ENCODE data around the gene CLIC6. TPM values are rescaled to one million over a fixed set of nuclear protein-coding genes. Genes with fewer than 3 reads are reported as not detected.

CLIC6 gene
- total RNA-seq, 4 donors from 2014 or later = 2.1 to 5.9 (median 3.3) TPM

DNA sequence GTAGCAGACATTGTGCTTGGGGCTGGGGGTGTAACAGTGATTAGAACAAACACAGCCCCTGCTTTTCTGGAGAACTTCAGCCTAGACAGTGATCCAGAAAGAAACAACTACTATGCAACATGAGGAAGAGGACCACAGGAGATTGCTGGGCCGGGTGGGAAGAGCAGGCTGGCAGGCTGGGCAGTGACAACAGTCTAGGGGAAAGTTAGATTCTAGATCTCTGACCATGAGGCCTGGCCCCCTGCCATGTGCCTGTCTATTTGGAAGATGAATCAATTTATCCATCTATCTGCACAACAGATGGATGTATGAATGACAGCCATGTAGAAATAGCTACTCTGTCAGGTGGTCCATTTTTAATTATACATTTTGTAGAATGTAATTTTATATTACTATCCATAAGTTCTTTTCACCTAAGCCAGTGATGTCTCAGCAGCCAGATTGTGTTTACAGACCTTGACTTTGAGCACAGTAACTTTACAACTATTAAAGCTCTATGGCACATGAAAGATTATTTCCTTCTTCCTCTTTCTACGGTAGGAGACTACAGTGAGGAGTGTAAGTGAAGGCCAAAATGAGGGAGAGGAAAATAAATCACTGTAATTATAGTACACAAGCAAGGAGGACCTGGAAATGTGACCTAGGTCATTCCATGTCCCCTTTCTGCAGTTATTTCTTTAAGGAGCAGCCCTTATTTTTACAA is 15.5 kb downstream of the CLIC6 start:
- no peak overlapping the region for H3K4me3 ChIP-seq (ENCODE audit: low read depth, poor library complexity, severe bottlenecking)
- no peak for TF ChIP-seq POLR2A (IDR thresholded peaks at IDR 0.05)
- TF ChIP-seq, protein P1, sequence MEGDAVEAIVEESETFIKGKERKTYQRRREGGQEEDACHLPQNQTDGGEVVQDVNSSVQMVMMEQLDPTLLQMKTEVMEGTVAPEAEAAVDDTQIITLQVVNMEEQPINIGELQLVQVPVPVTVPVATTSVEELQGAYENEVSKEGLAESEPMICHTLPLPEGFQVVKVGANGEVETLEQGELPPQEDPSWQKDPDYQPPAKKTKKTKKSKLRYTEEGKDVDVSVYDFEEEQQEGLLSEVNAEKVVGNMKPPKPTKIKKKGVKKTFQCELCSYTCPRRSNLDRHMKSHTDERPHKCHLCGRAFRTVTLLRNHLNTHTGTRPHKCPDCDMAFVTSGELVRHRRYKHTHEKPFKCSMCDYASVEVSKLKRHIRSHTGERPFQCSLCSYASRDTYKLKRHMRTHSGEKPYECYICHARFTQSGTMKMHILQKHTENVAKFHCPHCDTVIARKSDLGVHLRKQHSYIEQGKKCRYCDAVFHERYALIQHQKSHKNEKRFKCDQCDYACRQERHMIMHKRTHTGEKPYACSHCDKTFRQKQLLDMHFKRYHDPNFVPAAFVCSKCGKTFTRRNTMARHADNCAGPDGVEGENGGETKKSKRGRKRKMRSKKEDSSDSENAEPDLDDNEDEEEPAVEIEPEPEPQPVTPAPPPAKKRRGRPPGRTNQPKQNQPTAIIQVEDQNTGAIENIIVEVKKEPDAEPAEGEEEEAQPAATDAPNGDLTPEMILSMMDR (IDR thresholded peaks at IDR 0.05) = no peak
- intact Hi-C loops (cut with DNase I; ENCODE audit: low total_unique reads) = no loop called here
- no peak for DNase-seq (ENCODE audit: low spot score in 2 of 2)
- 62 to 72% methylated on average over 2 of the region's 2 CpGs for WGBS, 2 donors

GRCh38 chr21:34687065-34687464 is 18.3 kb downstream of the CLIC6 start:
- 0 to 20% methylated on average over 1 of the region's 1 CpG for WGBS, 2 donors
- H3K4me3 ChIP-seq (ENCODE audit: low read depth, poor library complexity, severe bottlenecking) = no peak overlapping the region
- TF ChIP-seq, protein P1 (IDR thresholded peaks at IDR 0.05) = no peak
- TF ChIP-seq POLR2A (IDR thresholded peaks at IDR 0.05) = no peak
- DNase-seq (ENCODE audit: low spot score in 2 of 2) = peak in 1 of 2 donors; percentile 49
- intact Hi-C loops (cut with DNase I; ENCODE audit: low total_unique reads) = no loop called here

GRCh38 chr21:34687745-34688144 is 19.0 kb downstream of the CLIC6 start:
- intact Hi-C loops (cut with DNase I; ENCODE audit: low total_unique reads) = no loop called here
- no peak for TF ChIP-seq POLR2A (IDR thresholded peaks at IDR 0.05)
- TF ChIP-seq, protein P1 (IDR thresholded peaks at IDR 0.05) = no peak
- 72 to 78% methylated on average over 2 of the region's 2 CpGs for WGBS, 2 donors
- DNase-seq (ENCODE audit: low spot score in 2 of 2) = no peak
- H3K4me3 ChIP-seq (ENCODE audit: low read depth, poor library complexity, severe bottlenecking) = no peak overlapping the region

DNA sequence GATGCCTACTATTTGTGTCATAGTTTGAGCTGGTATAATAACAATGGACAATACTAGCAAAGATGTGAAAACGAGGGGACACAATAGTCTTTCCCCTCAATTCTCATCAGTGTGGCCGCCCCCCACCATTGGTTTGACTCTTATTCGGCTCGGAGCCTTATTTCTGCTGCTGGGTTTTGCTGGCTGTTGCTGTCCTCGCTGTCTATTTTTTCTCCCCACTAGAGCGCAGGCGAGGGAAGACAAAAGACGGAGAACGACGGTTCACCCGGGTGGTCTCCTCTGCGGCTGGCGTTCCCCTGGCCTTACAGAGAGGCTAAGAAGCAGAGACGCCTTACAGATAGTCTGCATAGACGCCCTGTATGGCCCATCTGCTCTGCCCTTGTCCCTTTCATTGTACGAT is 19.4 kb downstream of the CLIC6 start:
- no peak overlapping the region for H3K4me3 ChIP-seq (ENCODE audit: low read depth, poor library complexity, severe bottlenecking)
- intact Hi-C loops (cut with DNase I; ENCODE audit: low total_unique reads) = no loop called here
- TF ChIP-seq, protein P1 (IDR thresholded peaks at IDR 0.05) = no peak
- TF ChIP-seq POLR2A (IDR thresholded peaks at IDR 0.05) = no peak
- 93 to 94% methylated on average over 16 of the region's 16 CpGs for WGBS, 2 donors
- no peak for DNase-seq (ENCODE audit: low spot score in 2 of 2)

DNA sequence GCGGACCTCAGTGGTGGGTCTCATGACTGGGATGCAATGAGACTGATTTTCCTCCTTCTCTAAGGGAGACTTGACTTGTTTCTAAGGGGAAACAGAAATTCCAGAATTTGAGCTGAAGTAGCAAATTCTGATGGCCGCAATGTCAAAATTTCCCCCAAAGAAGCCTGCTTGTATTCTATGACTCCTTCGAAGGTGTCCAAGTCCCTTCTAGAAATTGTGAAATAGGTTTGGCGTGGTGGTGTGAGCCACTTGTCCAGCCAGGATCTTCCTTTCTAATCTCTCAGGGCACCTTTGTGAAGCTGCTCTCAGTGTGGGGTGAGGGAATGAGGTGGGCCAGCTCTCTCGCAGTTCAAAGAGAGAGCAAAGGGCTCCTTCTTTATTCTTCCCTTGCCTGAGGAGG is 19.9 kb downstream of the CLIC6 start:
- TF ChIP-seq, protein P1 (IDR thresholded peaks at IDR 0.05) = no peak
- TF ChIP-seq POLR2A (IDR thresholded peaks at IDR 0.05) = no peak
- intact Hi-C loops (cut with DNase I; ENCODE audit: low total_unique reads) = no loop called here
- WGBS, 2 donors = 89 to 93% methylated on average over 5 of the region's 5 CpGs
- no peak overlapping the region for H3K4me3 ChIP-seq (ENCODE audit: low read depth, poor library complexity, severe bottlenecking)
- DNase-seq (ENCODE audit: low spot score in 2 of 2) = peak in 1 of 2 donors; percentile 66
